IPS DF 4.7 (cell line): ENCODE data around the gene PSAPL1.

Experiments used
- DNase-seq: peaks from one replicate; pipeline ENCODE4 v3.0.0-alpha.2; 2013; ENCODE audit warnings: low spot score; ENCODE audit errors: extremely low read depth

The PSAPL1 gene

GRCh38 chr4:7397206-7398103 lies 37.3 kb downstream of the PSAPL1 start:
- no peak for DNase-seq

GRCh38 chr4:7396186-7396910 lies 38.4 kb downstream of the PSAPL1 start:
- DNase-seq: no peak

- no peak for DNase-seq
These were observed 39.1 kb downstream of the PSAPL1 start for GRCh38 chr4:7395645-7396044.

GRCh38 chr4:7394681-7395451 lies 39.9 kb downstream of the PSAPL1 start:
- DNase-seq: no peak

GRCh38 chr4:7393601-7394575 lies 40.8 kb downstream of the PSAPL1 start:
- no peak for DNase-seq

GRCh38 chr4:7392438-7393421 lies 42.0 kb downstream of the PSAPL1 start:
- no peak for DNase-seq

- no peak for DNase-seq
These were observed 42.9 kb downstream of the PSAPL1 start for GRCh38 chr4:7391637-7392437.

- DNase-seq: no peak
These were observed 43.7 kb downstream of the PSAPL1 start for GRCh38 chr4:7390906-7391636.

- DNase-seq: no peak
These were observed 44.4 kb downstream of the PSAPL1 start for GRCh38 chr4:7390336-7390735.

GRCh38 chr4:7389719-7390118 lies 45.0 kb downstream of the PSAPL1 start:
- DNase-seq: no peak

- no peak for DNase-seq
These were observed 45.5 kb downstream of the PSAPL1 start for GRCh38 chr4:7389101-7389701.

- no peak for DNase-seq
These were observed 46.1 kb downstream of the PSAPL1 start for GRCh38 chr4:7388627-7389026.

GRCh38 chr4:7387925-7388324 lies 46.8 kb downstream of the PSAPL1 start:
- DNase-seq: no peak

GRCh38 chr4:7384929-7385890 lies 49.5 kb downstream of the PSAPL1 start:
- no peak for DNase-seq

- DNase-seq: no peak
These were observed 50.5 kb downstream of the PSAPL1 start for GRCh38 chr4:7384003-7384928.
